SU-DHL-6 (cell line): ENCODE data around the gene ATP11A.

Source experiments
- H2AFZ ChIP-seq: fragments of 200-600 bp; sonication (generic); 2 replicates; pipeline ENCODE4 v1.6.1; 2014; ENCODE audit warnings: low read depth, mild to moderate bottlenecking, moderate library complexity, mixed read lengths, antibody characterized with exemption, low read length; ENCODE audit not compliant: severe bottlenecking
- H3F3A ChIP-seq: fragments of 200-600 bp; shearing (Covaris generic); 2 replicates; pipeline ENCODE4 v1.6.0; 2016; ENCODE audit warnings: antibody characterized with exemption, mild to moderate bottlenecking; ENCODE audit not compliant: insufficient read depth
- H3K27ac ChIP-seq: fragments of 200-600 bp; sonication (generic); 2 replicates; pipeline ENCODE4 v1.5.1; 2016; ENCODE audit warnings: low read depth, mild to moderate bottlenecking, low read length, moderate library complexity, mixed read lengths
- H3K27me3 ChIP-seq: fragments of 200-600 bp; sonication (generic), shearing (Covaris generic); 2 replicates; pipeline ENCODE4 v1.6.0; 2014; ENCODE audit warnings: mild to moderate bottlenecking, low read length
- H3K36me3 ChIP-seq: fragments of 200-600 bp; sonication (generic); 2 replicates; pipeline ENCODE4 v1.6.1; 2014; ENCODE audit warnings: mild to moderate bottlenecking, low read length, mixed read lengths
- H3K4me2 ChIP-seq: fragments of 300-600, 200-600 bp; shearing (Covaris generic), sonication (generic); 2 replicates; pipeline ENCODE4 v1.6.0; 2014; ENCODE audit warnings: low read length, low read depth, mild to moderate bottlenecking; ENCODE audit not compliant: poor library complexity, severe bottlenecking
- H3K4me3 ChIP-seq: fragments of 200-600 bp; sonication (generic); 2 replicates; pipeline ENCODE4 v1.5.1; 2014; ENCODE audit warnings: antibody characterized with exemption, low read length, mild to moderate bottlenecking, mixed read lengths; ENCODE audit not compliant: insufficient read depth, poor library complexity, severe bottlenecking
- H3K79me2 ChIP-seq: fragments of 200-600 bp; sonication (generic); 2 replicates; pipeline ENCODE4 v1.6.1; 2014; ENCODE audit warnings: mild to moderate bottlenecking, low read length, moderate library complexity; ENCODE audit not compliant: insufficient read depth
- H3K9ac ChIP-seq: fragments of 200-600 bp; sonication (generic); 2 replicates; pipeline ENCODE4 v1.7.0; 2014; ENCODE audit warnings: mild to moderate bottlenecking, low read length
- H3K9me2 ChIP-seq: fragments of 200-600 bp; sonication (generic); replicated peaks from 2 replicates; pipeline ENCODE4 v1.6.1; 2014; ENCODE audit warnings: low read length; ENCODE audit not compliant: insufficient read depth
- H3K9me3 ChIP-seq: fragments of 200-600 bp; sonication (generic); 2 replicates; pipeline ENCODE4 v1.6.1; 2014; ENCODE audit warnings: low read length, mixed read lengths; ENCODE audit not compliant: insufficient read depth
- H4K20me1 ChIP-seq: fragments of 200-600 bp; sonication (generic); 2 replicates; pipeline ENCODE4 v1.6.1; 2014; ENCODE audit warnings: low read depth, mild to moderate bottlenecking, antibody characterized with exemption, low read length, moderate library complexity, mixed read lengths
- EZH2phosphoT487 ChIP-seq: fragments of 200-600 bp; sonication (generic), shearing (Covaris generic); conservative IDR thresholded peaks from 2 replicates; pipeline ENCODE4 v1.6.1; 2018; ENCODE audit warnings: mild to moderate bottlenecking, antibody characterized with exemption, low read length, moderate library complexity, mixed read lengths
- TF ChIP-seq, protein P1 (sequence below): fragments of 200-600 bp; sonication (generic); IDR thresholded peaks from one replicate; pipeline ENCODE4 v1.5.1; 2017; ENCODE audit warnings: antibody characterized with exemption, mild to moderate bottlenecking, low read length, moderate library complexity; ENCODE audit not compliant: insufficient read depth, poor library complexity, severe bottlenecking

Gene ATP11A

GRCh38 chr13:112657850-112658445 is 31.9 kb upstream of the ATP11A start:
- H3K9ac ChIP-seq = no peak overlapping the region
- H3K4me3 ChIP-seq = no peak overlapping the region
- H3K4me2 ChIP-seq = no peak overlapping the region
- H3K9me3 ChIP-seq = no peaks in the 10 kb centered on the region
- no peak overlapping the region for H3K27ac ChIP-seq
- no peaks in the 10 kb centered on the region for H4K20me1 ChIP-seq
- H3F3A ChIP-seq = no peaks in the 10 kb centered on the region
- H3K9me2 ChIP-seq = no peaks in the 10 kb centered on the region
- H3K79me2 ChIP-seq = no peaks in the 10 kb centered on the region
- H3K36me3 ChIP-seq = no peaks in the 10 kb centered on the region
- peaks cover 3% of the 10 kb centered on the region; the same call in 1 of the 2 replicates for H3K27me3 ChIP-seq
- no peak for TF ChIP-seq EZH2phosphoT487
- TF ChIP-seq, protein P1, sequence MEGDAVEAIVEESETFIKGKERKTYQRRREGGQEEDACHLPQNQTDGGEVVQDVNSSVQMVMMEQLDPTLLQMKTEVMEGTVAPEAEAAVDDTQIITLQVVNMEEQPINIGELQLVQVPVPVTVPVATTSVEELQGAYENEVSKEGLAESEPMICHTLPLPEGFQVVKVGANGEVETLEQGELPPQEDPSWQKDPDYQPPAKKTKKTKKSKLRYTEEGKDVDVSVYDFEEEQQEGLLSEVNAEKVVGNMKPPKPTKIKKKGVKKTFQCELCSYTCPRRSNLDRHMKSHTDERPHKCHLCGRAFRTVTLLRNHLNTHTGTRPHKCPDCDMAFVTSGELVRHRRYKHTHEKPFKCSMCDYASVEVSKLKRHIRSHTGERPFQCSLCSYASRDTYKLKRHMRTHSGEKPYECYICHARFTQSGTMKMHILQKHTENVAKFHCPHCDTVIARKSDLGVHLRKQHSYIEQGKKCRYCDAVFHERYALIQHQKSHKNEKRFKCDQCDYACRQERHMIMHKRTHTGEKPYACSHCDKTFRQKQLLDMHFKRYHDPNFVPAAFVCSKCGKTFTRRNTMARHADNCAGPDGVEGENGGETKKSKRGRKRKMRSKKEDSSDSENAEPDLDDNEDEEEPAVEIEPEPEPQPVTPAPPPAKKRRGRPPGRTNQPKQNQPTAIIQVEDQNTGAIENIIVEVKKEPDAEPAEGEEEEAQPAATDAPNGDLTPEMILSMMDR = no peak
- H2AFZ ChIP-seq = no peak overlapping the region

DNA sequence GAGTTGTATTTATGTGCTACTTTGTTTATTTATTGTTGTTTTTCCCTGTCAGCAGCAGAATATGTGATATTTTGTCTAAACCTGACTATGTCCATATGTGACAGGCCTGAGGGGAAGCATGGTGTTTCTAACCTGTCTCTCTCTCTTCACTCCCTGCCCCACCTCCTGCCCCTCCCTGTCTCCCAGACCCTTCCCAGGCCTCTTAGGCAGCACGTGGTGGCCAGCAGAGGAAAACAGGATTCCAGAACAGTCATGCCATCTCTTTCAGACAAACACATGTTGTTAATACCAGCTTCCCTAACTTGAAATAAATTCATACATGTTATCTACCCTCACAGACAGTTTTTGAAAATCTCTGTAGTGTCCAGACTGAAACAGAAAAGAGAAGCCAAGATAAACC is 31.0 kb upstream of the ATP11A start:
- H3K4me2 ChIP-seq = no peak overlapping the region
- H3F3A ChIP-seq = no peaks in the 10 kb centered on the region
- H3K9me3 ChIP-seq = no peaks in the 10 kb centered on the region
- H3K4me3 ChIP-seq = no peak overlapping the region
- H3K27ac ChIP-seq = no peak overlapping the region
- H3K9ac ChIP-seq = no peak overlapping the region
- no peaks in the 10 kb centered on the region for H3K79me2 ChIP-seq
- TF ChIP-seq, protein P1 = no peak
- TF ChIP-seq EZH2phosphoT487 = no peak
- H3K36me3 ChIP-seq = no peaks in the 10 kb centered on the region
- no peak overlapping the region for H2AFZ ChIP-seq
- no peaks in the 10 kb centered on the region for H4K20me1 ChIP-seq
- H3K27me3 ChIP-seq = peaks cover 3% of the 10 kb centered on the region; the same call in 1 of the 2 replicates
- no peaks in the 10 kb centered on the region for H3K9me2 ChIP-seq

DNA sequence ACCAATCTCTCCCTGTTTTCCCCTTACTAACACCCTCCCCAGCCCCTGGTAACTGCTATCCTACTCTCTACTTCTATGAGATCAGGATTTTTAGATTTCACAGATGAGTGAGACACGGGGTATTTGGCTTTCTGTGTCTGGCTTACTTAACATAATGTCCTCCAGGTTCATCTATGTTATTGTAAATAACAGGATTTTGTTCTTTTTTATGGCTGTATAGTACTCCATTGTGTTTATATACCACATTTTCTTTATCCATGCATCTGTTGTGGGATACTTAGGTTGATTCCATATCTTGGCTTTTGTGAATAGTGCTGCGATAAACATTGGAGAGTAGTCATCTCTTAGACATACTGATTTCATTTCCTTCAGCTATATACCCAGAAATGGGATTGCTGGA is 28.5 kb upstream of the ATP11A start:
- no peaks in the 10 kb centered on the region for H3F3A ChIP-seq
- no peak overlapping the region for H3K4me2 ChIP-seq
- H3K4me3 ChIP-seq = no peak overlapping the region
- no peak for TF ChIP-seq EZH2phosphoT487
- TF ChIP-seq, protein P1 = no peak
- H3K36me3 ChIP-seq = no peaks in the 10 kb centered on the region
- H3K9me2 ChIP-seq = no peaks in the 10 kb centered on the region
- no peaks in the 10 kb centered on the region for H3K79me2 ChIP-seq
- H3K9me3 ChIP-seq = no peaks in the 10 kb centered on the region
- H4K20me1 ChIP-seq = no peaks in the 10 kb centered on the region
- H3K27ac ChIP-seq = no peak overlapping the region
- no peak overlapping the region for H3K9ac ChIP-seq
- no peak overlapping the region for H2AFZ ChIP-seq
- H3K27me3 ChIP-seq = peaks cover 3% of the 10 kb centered on the region; the same call in 1 of the 2 replicates
